Transverse colon (tissue), 4 donors: ENCODE results near the gene PCARE. TPM values are rescaled to one million over a fixed set of nuclear protein-coding genes. Genes with fewer than 3 reads are reported as not detected.
"Not testable (repeated sequence)": the region's sequence is repeated elsewhere in the genome, so short reads cannot be mapped to it uniquely, and the experiment has no call there.

ENCODE experiments used
- DNase-seq: peaks from one replicate; pipeline ENCODE4 v3.0.0-alpha.2; 2019
- H3K27ac ChIP-seq, 4 donors: fragments of 200-600 bp; sonication (generic); 2 replicates each; pipeline ENCODE4 v1.5.1; 2016 to 2018; ENCODE audit warnings: inconsistent platforms in 4 of 4
- H3K27me3 ChIP-seq: fragments of 200-600 bp; sonication (generic); 2 replicates; pipeline ENCODE4 v1.5.1; 2017; ENCODE audit warnings: inconsistent platforms
- H3K36me3 ChIP-seq, 4 donors: fragments of 200-600 bp; sonication (generic); 2 replicates each; pipeline ENCODE4 v1.5.1; 2017 to 2019; ENCODE audit warnings: inconsistent platforms in 4 of 4
- H3K4me1 ChIP-seq, 4 donors: fragments of 200-600 bp; sonication (generic); 2 replicates each; pipeline ENCODE4 v1.5.1; 2017 to 2020; ENCODE audit warnings: inconsistent platforms in 4 of 4
- H3K4me3 ChIP-seq, 4 donors: fragments of 200-600 bp; sonication (generic); 1 replicate in 1 of 4; 2 replicates in 3 of 4; pipeline versions ENCODE4 v1.5.1 to v1.6.1; 2017 to 2019; ENCODE audit warnings: inconsistent platforms in 4 of 4
- H3K9me3 ChIP-seq, 2 donors: fragments of 200-600 bp; sonication (generic); 2 replicates each; pipeline ENCODE4 v1.5.1; 2017 to 2019; ENCODE audit warnings: inconsistent platforms in 2 of 2
- EP300 ChIP-seq: sonication (generic); formaldehyde crosslinking; IDR thresholded peaks from one replicate; pipeline ENCODE4 v1.6.1; 2017; ENCODE audit warnings: antibody characterized with exemption, low read depth
- POLR2A ChIP-seq: fragments of 450-650 bp; IDR thresholded peaks from one replicate; pipeline ENCODE4 v1.6.1; 2016; ENCODE audit warnings: antibody characterized with exemption, mild to moderate bottlenecking, moderate library complexity
- POLR2AphosphoS5 ChIP-seq, 3 donors: sonication (generic); formaldehyde crosslinking; IDR thresholded peaks; one replicate each; pipeline ENCODE4 v1.6.1; 2016; ENCODE audit warnings: antibody characterized with exemption in 3 of 3
- WGBS, 2 donors: methylation state at CpG; one replicate each; pipeline ENCODE4 v1.1.5; 2018; ENCODE audit warnings: low coverage in 1 of 2; 5-methylcytosine and 5-hydroxymethylcytosine counted together
- in situ Hi-C, 4 donors: fragments of 200-750 bp; cut with MboI; loops; one replicate each; pipeline versions ENCODE4 v1.15.0 to v1.15.1; 2017; ENCODE audit warnings: low sequenced_read_pairs in 3 of 4, low pct_ligation_motif_present in 1 of 4, low pct_unique_long_range_greater_than_20kb in 1 of 4
- intact Hi-C: fragments of 100-400 bp; cut with DNase I; formaldehyde crosslinking; loops from one replicate; pipeline ENCODE4 v1.15.1; 2023; ENCODE audit warnings: low total_unique reads
- total RNA-seq, 4 donors: library from RNA; depleted of rRNA; stranded (reverse); fragments of >200 nt; gene quantifications; one replicate each; pipeline ENCODE4 v1.1.0, GENCODE V29; 2016
- TF ChIP-seq, protein P1 (sequence below), 5 experiments: fragments of 200-600 bp in 3 of 5; fragments of 450-650 bp in 2 of 5; sonication (generic) in 3 of 5; IDR thresholded peaks; 1 replicate in 2 of 5; 2 replicates in 3 of 5; pipeline ENCODE4 v1.5.1; 2016 to 2017; ENCODE audit warnings: antibody characterized with exemption in 5 of 5, inconsistent platforms in 3 of 5, mild to moderate bottlenecking in 2 of 5, moderate library complexity in 1 of 5

PCARE gene
- total RNA-seq, 4 donors from 2014 or later = under 0.01 TPM; not detected in 3

GRCh38 chr2:29097569-29097968 lies 23.2 kb upstream of the PCARE start:
- DNase-seq = no peak
- H3K27me3 ChIP-seq = no peaks in the 10 kb centered on the region
- TF ChIP-seq, protein P1, sequence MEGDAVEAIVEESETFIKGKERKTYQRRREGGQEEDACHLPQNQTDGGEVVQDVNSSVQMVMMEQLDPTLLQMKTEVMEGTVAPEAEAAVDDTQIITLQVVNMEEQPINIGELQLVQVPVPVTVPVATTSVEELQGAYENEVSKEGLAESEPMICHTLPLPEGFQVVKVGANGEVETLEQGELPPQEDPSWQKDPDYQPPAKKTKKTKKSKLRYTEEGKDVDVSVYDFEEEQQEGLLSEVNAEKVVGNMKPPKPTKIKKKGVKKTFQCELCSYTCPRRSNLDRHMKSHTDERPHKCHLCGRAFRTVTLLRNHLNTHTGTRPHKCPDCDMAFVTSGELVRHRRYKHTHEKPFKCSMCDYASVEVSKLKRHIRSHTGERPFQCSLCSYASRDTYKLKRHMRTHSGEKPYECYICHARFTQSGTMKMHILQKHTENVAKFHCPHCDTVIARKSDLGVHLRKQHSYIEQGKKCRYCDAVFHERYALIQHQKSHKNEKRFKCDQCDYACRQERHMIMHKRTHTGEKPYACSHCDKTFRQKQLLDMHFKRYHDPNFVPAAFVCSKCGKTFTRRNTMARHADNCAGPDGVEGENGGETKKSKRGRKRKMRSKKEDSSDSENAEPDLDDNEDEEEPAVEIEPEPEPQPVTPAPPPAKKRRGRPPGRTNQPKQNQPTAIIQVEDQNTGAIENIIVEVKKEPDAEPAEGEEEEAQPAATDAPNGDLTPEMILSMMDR (IDR thresholded peaks at IDR 0.05) = no peak
- TF ChIP-seq POLR2AphosphoS5 (IDR thresholded peaks at IDR 0.05) = no peak
- TF ChIP-seq EP300 = no peak
- no peak for TF ChIP-seq POLR2A
- no peaks in the 10 kb centered on the region for H3K36me3 ChIP-seq
- intact Hi-C loops = no loop called here
- H3K27ac ChIP-seq = no peak overlapping the region
- in situ Hi-C loops = no loop called here
- H3K9me3 ChIP-seq = no peaks in the 10 kb centered on the region
- 79% methylated on average over 6 of the region's 6 CpGs; no CpG with 5 or more reads in 1 of the 2 donors for WGBS, 2 donors
- no peak overlapping the region for H3K4me3 ChIP-seq
- no peaks in the 10 kb centered on the region for H3K4me1 ChIP-seq

DNA sequence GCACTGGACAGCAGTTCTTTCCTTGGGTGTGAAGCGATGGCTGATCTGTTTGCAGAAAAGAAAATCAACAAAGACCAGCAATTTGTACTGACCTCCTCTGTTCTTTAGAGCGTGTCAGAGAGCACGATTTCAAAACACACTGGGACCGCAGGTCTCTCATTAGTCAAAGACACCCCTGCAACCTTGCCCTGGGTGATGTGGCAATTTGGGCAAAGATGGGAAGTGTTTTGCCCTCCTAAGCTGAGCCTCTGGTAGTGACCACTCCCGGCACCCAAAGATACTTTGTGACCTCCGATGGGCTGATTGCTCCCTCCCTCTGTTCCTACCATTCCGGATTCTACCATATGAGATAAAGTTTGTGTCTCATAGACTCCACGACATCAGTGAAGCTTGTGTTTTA lies 22.6 kb upstream of the PCARE start:
- H3K27ac ChIP-seq = no peak overlapping the region
- H3K4me1 ChIP-seq = no peaks in the 10 kb centered on the region
- intact Hi-C loops = no loop called here
- TF ChIP-seq, protein P1 (IDR thresholded peaks at IDR 0.05) = no peak
- TF ChIP-seq EP300 = no peak
- TF ChIP-seq POLR2AphosphoS5 (IDR thresholded peaks at IDR 0.05) = no peak
- no peak for TF ChIP-seq POLR2A
- H3K9me3 ChIP-seq = no peaks in the 10 kb centered on the region
- H3K27me3 ChIP-seq = no peaks in the 10 kb centered on the region
- no peak for DNase-seq
- H3K4me3 ChIP-seq = no peak overlapping the region
- H3K36me3 ChIP-seq = no peaks in the 10 kb centered on the region
- in situ Hi-C loops = no loop called here
- WGBS, 2 donors = 80 to 95% methylated on average over 1 to 8 of the region's 8 CpGs

DNA sequence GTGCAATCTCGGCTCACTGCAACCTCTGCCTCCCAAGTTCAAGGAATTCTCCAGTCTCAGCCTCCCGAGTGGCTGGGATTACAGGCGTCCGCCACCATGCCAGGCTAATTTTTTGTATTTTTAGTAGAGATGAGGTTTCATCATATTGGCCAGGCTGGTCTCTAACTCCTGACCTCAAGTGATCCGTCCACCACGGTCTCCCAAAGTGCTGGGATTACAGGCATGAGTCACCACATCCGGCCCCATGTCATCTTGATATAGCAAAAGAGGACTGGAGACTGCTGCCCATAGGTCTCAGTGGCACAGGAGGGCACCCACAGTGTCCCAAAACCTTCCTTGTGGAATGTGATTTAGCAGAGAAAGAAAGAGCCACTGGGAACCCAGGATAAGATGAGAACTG lies 16.0 kb upstream of the PCARE start:
- H3K27me3 ChIP-seq = not testable (repeated sequence)

DNA sequence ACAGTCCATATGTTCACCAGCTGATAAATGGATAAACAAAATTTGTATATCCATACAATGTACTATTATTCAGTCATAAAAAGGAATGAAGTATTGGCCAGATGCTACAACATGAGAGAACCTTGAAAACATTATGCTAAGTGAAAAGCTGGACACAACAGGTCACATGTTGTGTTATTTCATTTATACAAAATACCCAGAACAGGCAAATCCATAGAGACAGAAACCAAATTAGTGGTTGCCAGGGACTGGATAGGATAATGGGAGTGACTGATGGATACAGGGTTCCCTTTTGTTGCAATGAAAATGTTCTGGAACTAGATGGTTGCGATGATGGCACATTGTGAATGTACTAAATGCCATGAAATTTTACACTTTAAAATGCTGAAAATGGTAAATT lies 10.2 kb upstream of the PCARE start:
- H3K4me3 ChIP-seq = no peak overlapping the region
- no peaks in the 10 kb centered on the region for H3K27me3 ChIP-seq
- 91 to 100% methylated on average over 1 of the region's 1 CpG for WGBS, 2 donors
- intact Hi-C loops = no loop called here
- in situ Hi-C loops = no loop called here
- no peaks in the 10 kb centered on the region for H3K9me3 ChIP-seq
- H3K36me3 ChIP-seq = no peaks in the 10 kb centered on the region
- H3K4me1 ChIP-seq = no peaks in the 10 kb centered on the region
- no peak overlapping the region for H3K27ac ChIP-seq
- TF ChIP-seq POLR2AphosphoS5 (IDR thresholded peaks at IDR 0.05) (no peak), EP300 (no peak), POLR2A (no peak)
- TF ChIP-seq, protein P1 (IDR thresholded peaks at IDR 0.05) = no peak
- DNase-seq = no peak

More for the DNA sequence above, 16.0 kb upstream of the PCARE start:
- H3K9me3 ChIP-seq, H3K4me1 ChIP-seq, H3K36me3 ChIP-seq, in situ Hi-C loops, H3K27ac ChIP-seq, H3K4me3 ChIP-seq, DNase-seq, intact Hi-C loops: not testable (repeated sequence)
- 82% methylated on average over 7 of the region's 7 CpGs; no CpG with 5 or more reads in 1 of the 2 donors for WGBS, 2 donors

- in situ Hi-C loops (no loop called here), intact Hi-C loops (no loop called here)
- no peak for DNase-seq
- H3K36me3 ChIP-seq = no peaks in the 10 kb centered on the region
- 34 to 70% methylated on average over 2 to 5 of the region's 5 CpGs for WGBS, 2 donors
- TF ChIP-seq EP300 (no peak), POLR2AphosphoS5 (IDR thresholded peaks at IDR 0.05) (no peak), POLR2A (no peak)
- TF ChIP-seq, protein P1 (IDR thresholded peaks at IDR 0.05) = no peak
- no peak overlapping the region for H3K4me3 ChIP-seq
- H3K27ac ChIP-seq = no peak overlapping the region
- H3K27me3 ChIP-seq = no peaks in the 10 kb centered on the region
- H3K4me1 ChIP-seq = no peaks in the 10 kb centered on the region
- no peaks in the 10 kb centered on the region for H3K9me3 ChIP-seq
These were observed 8.6 kb upstream of the PCARE start for GRCh38 chr2:29082804-29083495.
